Endodermal cell (in vitro differentiated cells): ENCODE results near the gene MARK1. TPM values are rescaled to one million over a fixed set of nuclear protein-coding genes. Genes with fewer than 3 reads are reported as not detected.

Experiments
- DNase-seq: peaks from one replicate; pipeline ENCODE4 v3.0.0-alpha.2; 2017
- H3K27ac ChIP-seq: 2 replicates; pipeline ENCODE4 v1.5.1; 2013; ENCODE audit warnings: mild to moderate bottlenecking, low read depth, low read length, moderate library complexity
- H3K27me3 ChIP-seq: 2 replicates; pipeline ENCODE4 v1.6.1; 2013; ENCODE audit warnings: mild to moderate bottlenecking, low read length, moderate library complexity; ENCODE audit not compliant: insufficient read depth, control insufficient read depth, poor library complexity, severe bottlenecking
- H3K36me3 ChIP-seq: 2 replicates; pipeline ENCODE4 v1.7.0; 2013; ENCODE audit warnings: mild to moderate bottlenecking, low read length, moderate library complexity; ENCODE audit not compliant: control insufficient read depth, insufficient read depth
- H3K4me1 ChIP-seq: one replicate; pipeline ENCODE4 v1.7.0; 2013; ENCODE audit warnings: low read length; ENCODE audit not compliant: control insufficient read depth, insufficient read depth
- H3K4me3 ChIP-seq: 2 replicates; pipeline ENCODE4 v1.5.1; 2013; ENCODE audit warnings: mild to moderate bottlenecking, low read length, moderate library complexity
- H3K9ac ChIP-seq: 2 replicates; pipeline ENCODE4 v1.6.1; 2013; ENCODE audit warnings: mild to moderate bottlenecking, low read length, moderate library complexity; ENCODE audit not compliant: poor library complexity, severe bottlenecking; ENCODE audit errors: extremely low read depth
- H3K9me3 ChIP-seq: 2 replicates; pipeline ENCODE4 v1.6.1; 2013; ENCODE audit warnings: mild to moderate bottlenecking, low read length, moderate library complexity; ENCODE audit not compliant: control insufficient read depth
- H3K27ac Mint-ChIP-seq: 2 replicates; pipeline ENCODE4 v1.8.0; 2020; ENCODE audit warnings: mixed read lengths
- H3K27me3 Mint-ChIP-seq: 2 replicates; pipeline ENCODE4 v1.8.0; 2021; ENCODE audit warnings: mild to moderate bottlenecking, mixed read lengths; ENCODE audit not compliant: insufficient read depth
- H3K36me3 Mint-ChIP-seq: 2 replicates; pipeline ENCODE4 v1.8.0; 2020; ENCODE audit warnings: low read depth, mixed read lengths
- H3K4me1 Mint-ChIP-seq: 2 replicates; pipeline ENCODE4 v1.8.0; 2020; ENCODE audit warnings: mixed read lengths
- H3K4me3 Mint-ChIP-seq: 2 replicates; pipeline ENCODE4 v1.8.0; 2020; ENCODE audit warnings: mild to moderate bottlenecking, moderate library complexity, mixed read lengths
- H3K9me3 Mint-ChIP-seq: 2 replicates; pipeline ENCODE4 v1.8.0; 2020; ENCODE audit warnings: mild to moderate bottlenecking, mixed read lengths
- WGBS, 2 experiments: methylation state at CpG; one replicate each; pipeline versions ENCODE4 v1.1.5 to v1.1.7; 2013; ENCODE audit warnings: missing lambda C conversion rate in 2 of 2, mixed read lengths in 1 of 2; ENCODE audit not compliant: insufficient coverage in 1 of 2, insufficient read length in 1 of 2; 5-methylcytosine and 5-hydroxymethylcytosine counted together
- total RNA-seq, 2 donors: library from RNA; stranded (reverse); fragmentation: NEBNext Ultra II Directional in 1 of 2; extraction: Animal tissue kit (Norgen Biotek cat#: 25700) in 1 of 2; gene quantifications; 2 replicates in 1 of 2; 3 replicates in 1 of 2; pipeline ENCODE4 v1.2.1, GENCODE V29; 2021
- TF ChIP-seq, protein P1 (sequence below): fragments of 200-600 bp; sonication (generic); conservative IDR thresholded peaks from 2 replicates; pipeline ENCODE4 v1.5.0; 2021; ENCODE audit warnings: antibody characterized with exemption, mild to moderate bottlenecking

The MARK1 gene
- total RNA-seq, 2 donors from 2014 or later, result 8.8 to 12.6 TPM

- Mint-ChIP-seq H3K36me3 (peaks cover 6% of the 10 kb centered on the region), H3K4me1 (no peaks in the 10 kb centered on the region), H3K27ac (no peak overlapping the region), H3K4me3 (no peak overlapping the region), H3K9me3 (no peaks in the 10 kb centered on the region), H3K27me3 (no peaks in the 10 kb centered on the region)
- Histone ChIP-seq H3K4me3 (no peak overlapping the region), H3K9me3 (no peaks in the 10 kb centered on the region), H3K36me3 (peaks cover 4% of the 10 kb centered on the region), H3K9ac (no peak overlapping the region), H3K27ac (no peak overlapping the region), H3K27me3 (no peaks in the 10 kb centered on the region), H3K4me1 (no peaks in the 10 kb centered on the region)
- DNase-seq, result no peak
- TF ChIP-seq, protein P1, sequence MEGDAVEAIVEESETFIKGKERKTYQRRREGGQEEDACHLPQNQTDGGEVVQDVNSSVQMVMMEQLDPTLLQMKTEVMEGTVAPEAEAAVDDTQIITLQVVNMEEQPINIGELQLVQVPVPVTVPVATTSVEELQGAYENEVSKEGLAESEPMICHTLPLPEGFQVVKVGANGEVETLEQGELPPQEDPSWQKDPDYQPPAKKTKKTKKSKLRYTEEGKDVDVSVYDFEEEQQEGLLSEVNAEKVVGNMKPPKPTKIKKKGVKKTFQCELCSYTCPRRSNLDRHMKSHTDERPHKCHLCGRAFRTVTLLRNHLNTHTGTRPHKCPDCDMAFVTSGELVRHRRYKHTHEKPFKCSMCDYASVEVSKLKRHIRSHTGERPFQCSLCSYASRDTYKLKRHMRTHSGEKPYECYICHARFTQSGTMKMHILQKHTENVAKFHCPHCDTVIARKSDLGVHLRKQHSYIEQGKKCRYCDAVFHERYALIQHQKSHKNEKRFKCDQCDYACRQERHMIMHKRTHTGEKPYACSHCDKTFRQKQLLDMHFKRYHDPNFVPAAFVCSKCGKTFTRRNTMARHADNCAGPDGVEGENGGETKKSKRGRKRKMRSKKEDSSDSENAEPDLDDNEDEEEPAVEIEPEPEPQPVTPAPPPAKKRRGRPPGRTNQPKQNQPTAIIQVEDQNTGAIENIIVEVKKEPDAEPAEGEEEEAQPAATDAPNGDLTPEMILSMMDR, result no peak
- 89 to 100% methylated on average over 1 of the region's 1 CpG for WGBS, 2 experiments
Measured at GRCh38 chr1:220655509-220655908, 127.6 kb downstream of the MARK1 start.

- Histone ChIP-seq H3K9me3 (no peaks in the 10 kb centered on the region), H3K36me3 (peaks cover 4% of the 10 kb centered on the region), H3K27me3 (no peaks in the 10 kb centered on the region), H3K9ac (no peak overlapping the region), H3K27ac (no peak overlapping the region), H3K4me3 (no peak overlapping the region), H3K4me1 (no peaks in the 10 kb centered on the region)
- Mint-ChIP-seq H3K4me1 (no peaks in the 10 kb centered on the region), H3K9me3 (no peaks in the 10 kb centered on the region), H3K27ac (no peak overlapping the region), H3K27me3 (no peaks in the 10 kb centered on the region), H3K36me3 (peaks cover 6% of the 10 kb centered on the region), H3K4me3 (no peak overlapping the region)
- DNase-seq, result no peak
- TF ChIP-seq, protein P1, result no peak
Measured at GRCh38 chr1:220655961-220656740, 128.2 kb downstream of the MARK1 start.

- Mint-ChIP-seq H3K4me1 (no peaks in the 10 kb centered on the region), H3K9me3 (peaks cover 4% of the 10 kb centered on the region), H3K27ac (no peak overlapping the region), H3K27me3 (no peaks in the 10 kb centered on the region), H3K36me3 (peaks cover 3% of the 10 kb centered on the region), H3K4me3 (no peak overlapping the region)
- Histone ChIP-seq H3K4me1 (no peaks in the 10 kb centered on the region), H3K9me3 (peaks cover 4% of the 10 kb centered on the region), H3K36me3 (peaks cover 13% of the 10 kb centered on the region), H3K4me3 (no peak overlapping the region), H3K27me3 (no peaks in the 10 kb centered on the region), H3K9ac (no peak overlapping the region), H3K27ac (no peak overlapping the region)
- WGBS, 2 experiments, result 91% methylated on average over 3 of the region's 3 CpGs
- DNase-seq, result no peak
- TF ChIP-seq, protein P1, result no peak
Measured at GRCh38 chr1:220666349-220666748, 138.4 kb downstream of the MARK1 start.
